Loucy (cell line): ENCODE data around the gene FER.
"Not testable (repeated sequence)": the region's sequence is repeated elsewhere in the genome, so short reads cannot be mapped to it uniquely, and the experiment has no call there.

Experiments
- H2AFZ ChIP-seq: fragments of 200-600 bp; sonication (generic); 2 replicates; pipeline ENCODE4 v1.6.0; 2016; ENCODE audit warnings: antibody characterized with exemption, mild to moderate bottlenecking, low read length, moderate library complexity
- H3F3A ChIP-seq: fragments of 200-600 bp; 2 replicates; pipeline ENCODE4 v1.6.0; 2016; ENCODE audit warnings: antibody characterized with exemption, low read depth, mild to moderate bottlenecking
- H3K27me3 ChIP-seq: fragments of 200-600 bp; sonication (generic); 2 replicates; pipeline ENCODE4 v1.6.1; 2014; ENCODE audit warnings: low read length, mild to moderate bottlenecking; ENCODE audit not compliant: insufficient read depth, poor library complexity, severe bottlenecking
- H3K36me3 ChIP-seq: fragments of 200-600 bp; sonication (generic); 2 replicates; pipeline ENCODE4 v1.6.1; 2016; ENCODE audit warnings: low read length; ENCODE audit not compliant: insufficient read depth
- H3K4me1 ChIP-seq: fragments of 200-600 bp; sonication (generic); 2 replicates; pipeline ENCODE4 v1.5.1; 2014; ENCODE audit warnings: low read length, mild to moderate bottlenecking; ENCODE audit not compliant: insufficient read depth, poor library complexity, severe bottlenecking
- H3K4me2 ChIP-seq: fragments of 200-600 bp; sonication (generic); 2 replicates; pipeline ENCODE4 v1.6.0; 2014; ENCODE audit warnings: antibody characterized with exemption, low read length, low read depth, mild to moderate bottlenecking; ENCODE audit not compliant: poor library complexity, severe bottlenecking
- H3K4me3 ChIP-seq: fragments of 200-600 bp; sonication (generic); 2 replicates; pipeline ENCODE4 v1.5.1; 2014; ENCODE audit warnings: low read length, mild to moderate bottlenecking, mixed read lengths; ENCODE audit not compliant: poor library complexity, severe bottlenecking
- H3K79me2 ChIP-seq: fragments of 200-600 bp; sonication (generic); 2 replicates; pipeline ENCODE4 v1.6.1; 2014; ENCODE audit warnings: low read length; ENCODE audit not compliant: insufficient read depth
- H3K9ac ChIP-seq: fragments of 200-600 bp; sonication (generic); 2 replicates; pipeline ENCODE4 v1.6.0; 2014; ENCODE audit warnings: mild to moderate bottlenecking, low read depth, low read length, moderate library complexity; ENCODE audit not compliant: poor library complexity, severe bottlenecking
- H3K9me2 ChIP-seq: fragments of 200-600 bp; sonication (generic); replicated peaks from 2 replicates; pipeline ENCODE4 v1.6.1; 2016; ENCODE audit warnings: low read depth, low read length, mixed read lengths
- H3K9me3 ChIP-seq: fragments of 200-600 bp; sonication (generic); 2 replicates; pipeline ENCODE4 v1.6.1; 2014; ENCODE audit warnings: mild to moderate bottlenecking, antibody characterized with exemption, low read length, low read depth; ENCODE audit not compliant: insufficient read depth
- H4K20me1 ChIP-seq: fragments of 200-600 bp; sonication (generic); 2 replicates; pipeline ENCODE4 v1.6.0; 2014; ENCODE audit warnings: antibody characterized with exemption, low read length, mild to moderate bottlenecking; ENCODE audit not compliant: insufficient read depth, poor library complexity, severe bottlenecking
- CTCF ChIP-seq: fragments of 200-600 bp; sonication (generic); conservative IDR thresholded peaks from 2 replicates; pipeline ENCODE4 v1.5.1; 2014; ENCODE audit warnings: mild to moderate bottlenecking, antibody characterized with exemption, low read length
- EZH2phosphoT487 ChIP-seq: fragments of 200-600 bp; IDR thresholded peaks from 2 replicates; pipeline ENCODE4 v1.6.1; 2018; ENCODE audit warnings: antibody characterized with exemption, mild to moderate bottlenecking, moderate library complexity, borderline replicate concordance

Gene FER

DNA sequence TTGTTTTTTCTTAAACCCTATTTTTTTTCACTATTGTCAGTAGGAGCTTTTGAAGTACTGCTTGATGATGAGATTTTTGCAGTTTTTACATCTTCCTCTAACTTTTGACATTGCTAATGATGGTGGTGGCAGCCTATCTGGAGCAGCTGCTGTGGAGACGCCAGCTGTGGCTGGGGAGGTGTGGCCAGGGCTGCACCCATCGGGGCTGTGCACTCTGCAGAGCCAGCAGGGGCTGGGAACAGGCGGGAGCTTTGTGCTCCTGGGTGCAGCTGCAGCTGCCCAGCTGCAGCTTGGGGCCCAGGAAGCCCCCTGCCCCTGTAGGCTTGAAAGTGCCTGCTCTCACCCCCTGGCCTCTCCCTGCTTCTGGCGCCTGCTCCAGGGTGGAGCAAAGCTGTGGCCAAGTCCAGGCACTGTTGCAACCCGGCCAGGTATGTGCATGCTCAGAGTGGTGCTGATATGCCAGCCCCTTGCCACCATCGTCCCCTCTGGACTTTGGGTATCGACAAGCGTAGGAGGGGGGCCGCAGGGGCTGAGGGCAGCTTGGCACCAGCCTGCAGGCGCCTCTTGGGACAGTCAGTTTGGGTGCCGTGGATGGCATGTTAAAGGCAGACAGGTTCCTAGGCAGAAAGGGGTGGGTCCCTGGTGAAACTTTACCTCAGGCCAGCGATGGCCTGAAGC lies 39.2 kb downstream of the FER start:
- H3K27me3 ChIP-seq, result no peaks in the 10 kb centered on the region
- no peak overlapping the region for H2AFZ ChIP-seq
- H3K9me3 ChIP-seq, result no peaks in the 10 kb centered on the region

DNA sequence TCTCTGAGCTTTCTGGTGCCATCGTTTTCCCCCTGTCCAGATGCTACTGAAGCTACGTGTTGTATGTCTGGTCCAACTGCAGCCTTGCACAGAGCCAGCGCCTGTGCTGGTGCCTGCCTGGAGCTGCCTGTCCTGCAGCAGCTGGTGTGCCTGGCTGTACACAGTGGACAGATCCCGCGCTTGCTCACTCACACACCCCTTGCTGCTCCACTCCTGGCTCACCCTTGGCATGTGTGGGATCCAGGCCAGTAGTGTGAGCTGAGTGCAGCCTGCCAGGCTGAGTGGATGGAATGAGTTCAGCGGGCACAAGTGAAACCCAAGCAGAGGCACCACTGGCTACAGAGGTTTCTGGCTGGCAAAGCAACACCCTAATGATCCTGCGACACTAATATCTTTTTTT lies 40.4 kb downstream of the FER start:
- no peak overlapping the region for H3K4me3 ChIP-seq

More for the DNA sequence above, 39.2 kb downstream of the FER start:
- no peak overlapping the region for H3K4me2 ChIP-seq
- TF ChIP-seq CTCF (no peak), EZH2phosphoT487 (no peak)
- H3K9me2 ChIP-seq, result no peaks in the 10 kb centered on the region
- H3K4me3 ChIP-seq, result no peak overlapping the region
- H3K79me2 ChIP-seq, result no peaks in the 10 kb centered on the region
- no peaks in the 10 kb centered on the region for H4K20me1 ChIP-seq
- H3K36me3 ChIP-seq, result no peaks in the 10 kb centered on the region
- H3F3A ChIP-seq, result no peaks in the 10 kb centered on the region
- no peak overlapping the region for H3K9ac ChIP-seq
- no peaks in the 10 kb centered on the region for H3K4me1 ChIP-seq

GRCh38 chr5:108793207-108793606 lies 45.5 kb downstream of the FER start:
- Histone ChIP-seq H2AFZ (no peak overlapping the region), H3K36me3 (no peaks in the 10 kb centered on the region), H3K27me3 (no peaks in the 10 kb centered on the region), H3K9me3 (no peaks in the 10 kb centered on the region), H3K4me2 (no peak overlapping the region), H3K79me2 (no peaks in the 10 kb centered on the region), H4K20me1 (no peaks in the 10 kb centered on the region), H3F3A (no peaks in the 10 kb centered on the region), H3K4me3 (no peak overlapping the region), H3K9ac (no peak overlapping the region), H3K4me1 (no peaks in the 10 kb centered on the region), H3K9me2 (no peaks in the 10 kb centered on the region)
- TF ChIP-seq EZH2phosphoT487 (no peak), CTCF (no peak)

More for the DNA sequence above, 40.4 kb downstream of the FER start:
- no peak for TF ChIP-seq EZH2phosphoT487
- TF ChIP-seq CTCF, result no peak
- H3K27me3 ChIP-seq, result no peaks in the 10 kb centered on the region
- no peak overlapping the region for H3K9ac ChIP-seq
- H3K36me3 ChIP-seq, result no peaks in the 10 kb centered on the region
- no peak overlapping the region for H2AFZ ChIP-seq
- H3F3A ChIP-seq, result no peaks in the 10 kb centered on the region
- no peak overlapping the region for H3K4me2 ChIP-seq
- H3K9me2 ChIP-seq, result no peaks in the 10 kb centered on the region
- H3K9me3 ChIP-seq, result no peaks in the 10 kb centered on the region
- H3K79me2 ChIP-seq, result no peaks in the 10 kb centered on the region
- H4K20me1 ChIP-seq, result no peaks in the 10 kb centered on the region
- no peaks in the 10 kb centered on the region for H3K4me1 ChIP-seq

DNA sequence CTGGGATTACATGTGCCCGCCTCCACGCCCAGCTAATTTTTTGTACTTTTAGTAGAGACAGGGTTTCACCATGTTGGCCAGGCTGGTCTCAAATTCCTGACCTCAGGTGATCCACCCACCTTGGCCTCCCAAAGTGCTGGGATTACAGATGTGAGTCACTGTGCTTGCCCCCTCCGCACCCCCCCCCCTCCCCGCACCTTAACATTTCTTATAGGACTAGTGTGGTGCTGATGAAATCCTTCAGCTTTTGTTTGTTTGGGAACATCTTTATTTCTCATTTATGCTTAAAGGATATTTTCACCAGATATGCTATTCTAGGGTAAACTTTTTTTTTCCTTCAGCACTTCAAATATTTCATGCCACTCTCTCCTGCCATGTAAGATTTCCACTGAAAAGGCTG lies 46.7 kb downstream of the FER start:
- H4K20me1 ChIP-seq, H3K4me2 ChIP-seq, H3K36me3 ChIP-seq, H3F3A ChIP-seq, H3K9me3 ChIP-seq, H3K4me3 ChIP-seq, H3K79me2 ChIP-seq, H3K27me3 ChIP-seq, H3K9ac ChIP-seq, H2AFZ ChIP-seq, H3K9me2 ChIP-seq, H3K4me1 ChIP-seq: not testable (repeated sequence)
